ENCODE measurements around the gene USP8.
"Not testable (repeated sequence)": the region's sequence is repeated elsewhere in the genome, so short reads cannot be mapped to it uniquely, and the experiment has no call there.

Gene USP8

GRCh38 chr15:50424066-50424890 is at the start of gene USP8:
Gene USP8, plus strand, starts transcription at chr15:50424405. Its CDS starts 14,669 bp downstream, at chr15:50439074.
- DNase-seq = peak; percentile 90 to 94

DNA sequence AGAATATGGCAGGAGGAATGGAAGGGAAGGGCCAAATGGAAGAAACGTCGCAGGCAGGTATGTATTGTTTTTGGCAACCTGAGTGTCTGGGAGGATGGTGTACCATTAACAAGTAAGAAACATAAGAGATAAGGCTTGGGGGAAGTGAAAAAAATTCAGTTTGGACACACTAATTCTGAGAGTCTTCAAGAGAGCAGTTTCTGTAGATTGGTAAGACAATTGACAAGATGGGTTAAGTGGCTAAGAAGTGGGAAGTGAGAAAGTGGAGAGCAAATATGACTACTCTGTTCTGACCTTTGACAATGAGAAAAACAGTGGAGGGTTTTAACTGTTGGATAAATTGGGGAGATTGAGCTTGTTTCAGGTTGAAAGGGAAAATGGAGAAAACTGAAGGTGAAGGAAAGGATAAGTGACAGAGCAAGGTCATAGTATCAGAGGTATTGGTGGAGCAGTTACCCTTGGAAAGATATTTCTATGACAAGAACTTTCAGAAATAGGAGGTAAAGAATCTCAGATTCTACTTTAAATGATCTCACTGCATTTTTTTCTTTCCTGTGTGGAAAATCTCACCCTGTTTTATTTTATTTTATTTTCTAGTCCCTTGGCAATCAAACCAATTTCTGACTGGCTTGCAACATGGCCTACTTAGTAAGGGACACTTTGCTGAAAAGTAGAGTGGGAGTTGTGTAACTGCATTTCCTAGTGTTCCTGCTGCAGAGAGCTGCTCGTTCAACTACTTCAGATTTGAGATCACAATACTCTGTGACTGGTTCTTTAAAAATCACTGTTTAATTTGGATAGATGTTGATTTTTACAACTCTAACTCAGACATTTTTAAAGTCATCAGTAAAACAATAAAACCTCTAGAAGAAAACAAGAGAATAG is 46.1 kb upstream of the USP8 start:
- DNase-seq = no peak

GRCh38 chr15:50378776-50379175 is 45.4 kb upstream of the USP8 start:
- no peak for DNase-seq

DNA sequence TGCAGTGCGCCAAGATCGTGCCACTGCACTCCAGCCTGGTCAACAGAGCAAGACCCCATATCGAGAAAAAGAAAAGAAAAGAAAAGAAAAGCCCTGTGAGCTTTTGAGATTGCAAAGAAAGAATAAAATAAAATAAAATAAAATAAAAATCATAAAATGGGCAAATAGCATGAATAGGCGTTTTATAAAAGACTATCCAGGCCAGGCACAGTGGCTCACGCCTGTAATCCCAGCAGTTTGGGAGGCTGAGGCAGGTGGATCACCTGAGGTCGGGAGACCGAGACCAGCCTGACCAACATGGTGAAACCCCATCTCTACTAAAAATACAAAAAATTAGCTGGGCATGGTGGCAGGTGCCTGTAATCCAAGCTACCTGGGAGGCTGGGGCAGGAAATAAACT is 44.8 kb upstream of the USP8 start:
- DNase-seq = not testable (repeated sequence)

DNA sequence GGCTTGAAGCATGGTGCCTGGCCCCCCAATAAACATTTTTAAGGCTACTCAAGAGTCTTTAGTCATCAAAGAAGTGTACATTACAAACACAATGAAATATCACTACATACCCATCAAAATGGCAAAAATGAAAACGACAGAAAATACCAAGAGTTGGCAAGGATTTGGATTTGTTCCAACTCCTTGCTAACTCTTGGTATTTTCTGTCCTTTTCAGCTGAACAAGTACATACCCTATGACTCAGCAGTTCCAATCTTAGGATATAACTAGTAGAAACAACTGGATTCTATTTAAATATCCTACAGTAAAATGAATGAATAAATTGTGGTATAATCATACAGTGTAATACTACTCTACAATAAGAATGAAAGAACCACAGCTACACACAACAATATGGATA is 44.1 kb upstream of the USP8 start:
- DNase-seq = no peak

GRCh38 chr15:50381438-50381837 is 42.8 kb upstream of the USP8 start:
- DNase-seq = no peak

DNA sequence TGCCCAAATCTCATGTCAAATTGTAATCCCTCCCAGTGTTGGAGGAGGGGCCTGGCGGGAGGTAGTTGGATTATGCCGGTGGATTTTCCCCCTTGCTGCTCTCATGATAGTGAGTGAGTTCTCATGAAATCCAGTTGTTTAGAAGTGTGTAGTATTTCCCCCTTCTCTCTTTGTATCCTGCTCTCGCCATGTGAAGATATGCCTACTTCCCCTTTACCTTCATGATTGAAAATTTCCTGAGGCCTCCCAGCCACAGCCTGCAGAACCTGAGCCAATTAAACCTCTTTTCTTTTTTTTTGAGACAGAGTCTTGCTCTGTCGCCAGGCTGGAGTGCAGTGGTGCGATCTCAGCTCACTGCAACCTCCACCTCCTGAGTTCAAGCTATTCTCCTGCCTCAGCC is 41.8 kb upstream of the USP8 start:
- peak in 1 of 2 donors; percentile 12 for DNase-seq

DNA sequence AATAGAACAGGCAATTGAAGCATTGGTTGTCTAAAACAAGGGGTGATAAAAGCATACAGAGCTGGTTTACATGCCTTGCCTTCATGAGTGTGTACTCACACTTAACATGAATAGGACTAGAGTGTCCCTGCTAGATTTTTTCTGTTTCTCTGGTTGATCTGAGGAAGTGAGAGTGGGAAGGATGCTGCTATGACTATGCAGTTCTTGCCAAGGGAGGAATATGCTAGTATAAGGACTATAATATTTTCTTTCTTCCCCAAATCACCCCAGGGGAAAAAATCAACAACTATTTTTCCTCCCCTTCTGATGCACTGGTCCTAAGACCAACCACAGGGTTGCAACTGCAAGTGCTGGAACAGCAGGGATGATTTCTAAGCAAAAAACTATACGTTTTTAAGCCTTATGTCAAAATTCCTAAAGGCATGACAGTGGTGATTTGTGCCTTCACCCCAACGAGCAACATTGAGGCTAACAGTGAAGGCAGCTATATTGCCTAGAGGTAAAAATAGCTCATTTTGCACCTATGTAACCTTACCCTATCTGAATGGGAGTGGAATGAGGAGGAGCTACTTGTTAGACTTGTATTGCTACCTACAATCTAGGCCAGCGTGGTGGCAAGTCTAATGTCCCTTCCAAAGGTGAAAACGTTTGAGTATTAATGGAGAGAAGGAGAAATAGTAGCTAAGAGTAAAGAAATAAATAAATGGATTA is 33.5 kb upstream of the USP8 start:
- DNase-seq = peak in 1 of 2 donors; percentile 56

DNA sequence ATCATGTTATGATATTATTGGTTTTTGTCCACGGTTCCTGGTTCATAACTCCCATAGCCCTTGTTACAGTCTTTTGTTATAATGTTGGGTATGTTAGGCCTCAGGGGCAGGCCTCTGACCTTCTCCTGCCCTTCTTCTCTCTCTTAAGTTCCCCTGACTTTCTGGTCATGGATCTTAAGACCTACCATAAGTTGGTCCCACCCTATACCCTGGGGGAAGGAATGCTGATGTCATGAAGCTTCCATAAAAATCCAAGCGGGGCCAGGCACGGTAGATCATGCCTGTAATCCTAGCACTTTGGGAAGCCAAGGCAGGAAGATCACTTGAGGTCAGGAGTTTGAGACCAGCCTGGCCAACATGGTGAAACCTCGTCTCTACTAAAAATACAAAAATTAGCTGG is 32.6 kb upstream of the USP8 start:
- DNase-seq = not testable (repeated sequence)

- no peak for DNase-seq
Measured at GRCh38 chr15:50411870-50412269, 12.3 kb upstream of the USP8 start.

GRCh38 chr15:50414624-50415023 is 9.6 kb upstream of the USP8 start:
- no peak for DNase-seq

GRCh38 chr15:50415752-50416404 is 8.3 kb upstream of the USP8 start:
- DNase-seq = no peak

DNA sequence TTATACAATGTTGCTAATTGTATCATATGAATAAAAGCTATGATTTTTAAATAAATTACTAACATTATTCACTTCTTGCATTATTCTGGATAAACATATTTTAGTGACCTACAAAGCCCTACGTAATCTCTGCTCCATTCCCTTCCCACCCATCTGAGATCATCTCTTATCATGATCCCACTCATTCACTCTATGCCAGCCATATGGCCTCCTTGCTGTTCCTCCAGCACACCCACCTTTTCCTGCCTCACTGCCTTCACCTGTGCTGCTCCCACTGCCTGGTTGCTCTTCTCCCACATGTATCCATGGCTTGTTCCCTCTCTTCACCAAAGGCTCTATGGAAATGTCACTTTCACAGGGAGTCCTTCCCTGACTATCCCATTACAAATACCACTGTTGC is 7.3 kb upstream of the USP8 start:
- DNase-seq = no peak

DNA sequence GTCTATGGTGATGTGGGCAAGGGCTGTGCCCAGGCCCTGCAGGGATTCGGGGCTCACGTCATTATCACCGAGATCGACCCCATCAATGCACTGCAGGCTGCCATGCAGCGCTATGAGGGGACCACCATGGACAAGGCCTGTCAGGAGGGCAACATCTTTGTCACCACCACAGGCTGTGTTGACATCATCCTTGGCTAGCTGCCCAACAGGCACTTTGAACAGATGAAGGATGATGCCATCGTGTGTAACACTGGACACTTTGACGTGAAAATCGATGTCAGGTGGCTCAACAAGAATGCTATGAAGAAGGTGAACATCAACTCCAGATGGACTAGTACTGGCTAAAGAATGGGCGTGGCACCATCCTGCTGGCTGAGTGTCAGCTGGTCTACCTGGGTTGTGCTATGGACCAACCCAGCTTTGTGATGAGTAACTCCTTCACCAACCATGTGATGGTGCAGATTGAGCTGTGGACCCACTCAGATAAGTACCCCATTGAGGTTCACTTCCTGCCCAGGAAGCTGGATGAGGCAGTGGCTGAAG is 6.1 kb upstream of the USP8 start:
- DNase-seq = no peak

DNA sequence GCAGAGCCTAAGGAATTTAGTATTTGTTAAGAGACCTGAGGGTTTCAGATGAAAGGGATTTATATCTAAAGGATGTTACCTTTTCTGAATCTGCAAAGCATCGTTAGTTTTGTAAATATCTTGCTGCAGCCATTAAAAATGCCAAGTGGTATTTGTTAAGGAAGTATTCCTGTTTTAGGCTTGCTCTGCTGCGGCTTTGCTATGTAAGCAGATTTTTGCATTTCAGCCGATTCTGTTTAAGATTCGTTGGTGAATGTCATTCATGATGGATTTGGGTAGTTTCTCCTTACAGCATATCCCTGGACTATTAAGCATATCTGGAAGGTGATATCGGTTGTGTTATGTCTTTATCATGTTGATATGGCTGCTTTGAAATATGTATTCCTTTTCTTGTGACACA is 1.0 kb downstream of the USP8 start:
- DNase-seq = no peak

GRCh38 chr15:50425678-50426246 is 1.6 kb downstream of the USP8 start:
- DNase-seq = not testable (repeated sequence)

DNA sequence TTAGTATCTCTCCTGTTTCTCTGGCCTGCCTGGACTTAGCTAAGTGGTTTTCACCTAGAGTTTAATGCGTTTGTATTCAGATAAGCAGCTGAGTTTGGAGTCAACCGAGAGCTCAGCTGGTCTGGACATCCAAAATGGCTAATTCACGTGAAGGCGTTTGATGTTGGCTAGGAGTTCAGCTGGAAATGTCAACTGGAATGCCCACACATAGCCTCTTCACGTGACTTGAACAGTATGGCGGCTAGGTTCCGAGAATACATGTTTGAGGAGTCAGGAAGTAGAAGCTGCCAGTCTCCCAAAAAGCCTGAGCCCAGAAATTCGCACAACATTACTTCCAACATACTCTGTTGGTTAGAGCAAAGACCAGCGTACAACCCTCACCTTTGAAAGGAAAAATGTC is 2.2 kb downstream of the USP8 start:
- no peak for DNase-seq

DNA sequence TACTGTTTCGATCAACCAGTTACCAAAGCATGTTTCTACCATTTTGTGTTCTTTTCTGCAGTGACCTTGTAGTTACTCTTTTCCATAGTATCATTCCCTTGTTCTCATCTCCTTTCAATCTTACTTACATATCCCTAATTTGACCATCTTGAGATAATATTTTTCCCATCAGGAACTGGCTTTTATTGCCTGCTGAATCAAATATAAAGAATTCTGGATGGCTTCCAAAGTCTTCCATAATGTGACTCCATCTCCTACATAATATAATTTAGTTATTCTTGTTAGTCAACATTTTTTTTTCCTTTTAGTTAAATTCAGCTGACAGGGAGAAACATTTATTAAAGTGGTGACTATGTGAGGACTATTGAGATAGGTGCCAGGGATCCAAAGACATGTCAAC is 7.0 kb downstream of the USP8 start:
- no peak for DNase-seq

DNA sequence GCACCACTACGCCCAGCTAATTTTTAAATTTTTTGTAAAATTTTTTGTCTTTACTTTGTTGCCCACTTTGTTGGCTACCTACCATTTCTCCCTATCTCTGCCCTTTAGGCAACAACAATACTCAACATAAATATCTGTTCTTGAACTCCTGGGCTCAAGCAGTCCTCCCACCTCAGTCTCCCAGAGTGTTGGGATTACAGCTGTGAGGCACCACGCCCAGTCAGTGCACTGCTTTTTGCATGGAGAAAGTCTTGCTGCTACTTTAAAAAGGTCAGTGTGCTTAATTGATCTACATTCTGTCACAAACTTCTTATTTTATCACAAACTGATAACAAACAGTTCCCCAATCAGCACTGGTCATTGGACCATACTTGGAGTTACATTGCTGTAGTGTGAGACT is 8.0 kb downstream of the USP8 start:
- no peak for DNase-seq

GRCh38 chr15:50435772-50436171 is 11.6 kb downstream of the USP8 start:
- no peak for DNase-seq

GRCh38 chr15:50438251-50438650 is 14.0 kb downstream of the USP8 start:
- DNase-seq = no peak

- no peak for DNase-seq
Measured at GRCh38 chr15:50440932-50441331, 16.7 kb downstream of the USP8 start.

Data from bone marrow (tissue), 2 donors.